ENCODE measurements around the gene SSTR3.

Gene SSTR3

GRCh38 chr22:37193629-37194191, 18.6 kb downstream of the SSTR3 start:
- no peak for DNase-seq

GRCh38 chr22:37192741-37193140, 19.5 kb downstream of the SSTR3 start:
- no peak for DNase-seq

GRCh38 chr22:37192204-37192603, 20.1 kb downstream of the SSTR3 start:
- no peak for DNase-seq

GRCh38 chr22:37190262-37190780, 22.0 kb downstream of the SSTR3 start:
- no peak for DNase-seq

- DNase-seq, result peak; percentile 3 to 7
These were observed 23.3 kb downstream of the SSTR3 start for GRCh38 chr22:37188901-37189466.

- DNase-seq, result no peak
These were observed 24.2 kb downstream of the SSTR3 start, which contains the start of gene C1QTNF6 for GRCh38 chr22:37187891-37188761. C1QTNF6 (minus strand) TSS chr22:37188247; CDS start chr22:37188213, 34 bp downstream.

GRCh38 chr22:37187552-37187890, 24.8 kb downstream of the SSTR3 start:
- no peak for DNase-seq

GRCh38 chr22:37186997-37187522, 25.2 kb downstream of the SSTR3 start:
- DNase-seq, result no peak

GRCh38 chr22:37186228-37186996, 25.9 kb downstream of the SSTR3 start:
- no peak for DNase-seq

GRCh38 chr22:37185646-37186227, 26.5 kb downstream of the SSTR3 start:
- no peak for DNase-seq

- no peak for DNase-seq
These were observed 27.3 kb downstream of the SSTR3 start for GRCh38 chr22:37184816-37185541.

GRCh38 chr22:37184380-37184755, 27.9 kb downstream of the SSTR3 start:
- no peak for DNase-seq

GRCh38 chr22:37183432-37184379, 28.6 kb downstream of the SSTR3 start:
- DNase-seq, result no peak

GRCh38 chr22:37182949-37183245, 29.4 kb downstream of the SSTR3 start:
- DNase-seq, result no peak

GRCh38 chr22:37182101-37182948, 30.0 kb downstream of the SSTR3 start:
- DNase-seq, result no peak

GRCh38 chr22:37181681-37182080, 30.6 kb downstream of the SSTR3 start:
- DNase-seq, result no peak

GRCh38 chr22:37180531-37181231, 31.6 kb downstream of the SSTR3 start:
- no peak for DNase-seq

GRCh38 chr22:37179622-37180420, 32.5 kb downstream of the SSTR3 start:
- DNase-seq, result no peak

Data from cerebellar nuclear complex (tissue), 1 donor.